ENCODE data around the gene RAB3IL1.

RAB3IL1 gene

GRCh38 chr11:61952882-61953281, 35.5 kb upstream of the RAB3IL1 start:
- H4K8ac ChIP-seq (ENCODE audit: low read length) = no peak overlapping the region
- no peak overlapping the region for H3K9ac ChIP-seq (ENCODE audit: low read length)
- no peak overlapping the region for H3K4me2 ChIP-seq (ENCODE audit: low read length, poor library complexity, severe bottlenecking)

GRCh38 chr11:61951484-61952135, 34.2 kb upstream of the RAB3IL1 start:
- Histone ChIP-seq H2BK15ac (ENCODE audit: low read depth, poor library complexity, severe bottlenecking) (peak overlapping the region; percentile 97), H3K9ac (ENCODE audit: low read length) (no peak overlapping the region), H2AK5ac (ENCODE audit: low read length, severe bottlenecking) (no peak overlapping the region), H3K27me3 (ENCODE audit: control insufficient read depth in 1 of 2, insufficient read depth in 1 of 2, low read length in 2 of 2) (peaks cover 0 to 23% of the 10 kb centered on the region in 2 experiments), H3K4me2 (ENCODE audit: low read length, poor library complexity, severe bottlenecking) (no peak overlapping the region), H3K23ac (ENCODE audit: low read length in 2 of 2) (no peak overlapping the region), H2BK12ac (ENCODE audit: low read length in 2 of 2) (peak overlapping the region; percentile 46 to 58), H3K14ac (ENCODE audit: low read length in 2 of 2) (no peak overlapping the region), H2BK5ac (ENCODE audit: low read depth, low read length, poor library complexity, severe bottlenecking) (peak overlapping the region; percentile 25), H2AFZ (ENCODE audit: low read depth, low read length) (no peak overlapping the region), H3K4me3 (ENCODE audit: insufficient read depth in 1 of 2, low read depth in 1 of 2, low read length in 2 of 2) (no peak overlapping the region), H3K4me1 (ENCODE audit: control insufficient read depth, insufficient read depth, low read depth, low read length) (peaks cover 19% of the 10 kb centered on the region), H3K27ac (ENCODE audit: low read length, poor library complexity, severe bottlenecking) (no peak overlapping the region), H4K91ac (ENCODE audit: low read length) (peak overlapping the region; percentile 75), H3K36me3 (ENCODE audit: control insufficient read depth in 1 of 2, insufficient read depth in 2 of 2, low read depth in 1 of 2, low read length in 2 of 2) (peaks cover 0 to 6% of the 10 kb centered on the region in 2 experiments), H3K18ac (ENCODE audit: low read depth in 1 of 2, low read length in 2 of 2) (peak overlapping the region; percentile 34 to 35), H2BK120ac (ENCODE audit: low read depth, low read length) (no peak overlapping the region), H3K9me3 (ENCODE audit: control insufficient read depth, low read length) (no peaks in the 10 kb centered on the region), H3K4ac (ENCODE audit: low read depth in 1 of 2, low read length in 2 of 2) (peak overlapping the region in 1 of 2 experiments; percentile 28), H4K8ac (ENCODE audit: low read length) (no peak overlapping the region), H3K79me1 (replicated peaks; ENCODE audit: low read length, poor library complexity, severe bottlenecking) (no peaks in the 10 kb centered on the region)
- WGBS = 97% methylated on average over 11 of the region's 11 CpGs
- no peak for DNase-seq

More at GRCh38 chr11:61952882-61953281, 35.5 kb upstream of the RAB3IL1 start:
- Histone ChIP-seq H3K36me3 (ENCODE audit: control insufficient read depth in 1 of 2, insufficient read depth in 2 of 2, low read depth in 1 of 2, low read length in 2 of 2) (peaks cover 0 to 17% of the 10 kb centered on the region in 2 experiments), H2AK5ac (ENCODE audit: low read length, severe bottlenecking) (no peak overlapping the region), H3K9me3 (ENCODE audit: control insufficient read depth, low read length) (no peaks in the 10 kb centered on the region), H2AFZ (ENCODE audit: low read depth, low read length) (no peak overlapping the region), H3K4me1 (ENCODE audit: control insufficient read depth, insufficient read depth, low read depth, low read length) (peaks cover 16% of the 10 kb centered on the region), H3K4me3 (ENCODE audit: insufficient read depth in 1 of 2, low read depth in 1 of 2, low read length in 2 of 2) (no peak overlapping the region), H3K27me3 (ENCODE audit: control insufficient read depth in 1 of 2, insufficient read depth in 1 of 2, low read length in 2 of 2) (peaks cover 0 to 23% of the 10 kb centered on the region in 2 experiments), H4K91ac (ENCODE audit: low read length) (no peak overlapping the region), H3K18ac (ENCODE audit: low read depth in 1 of 2, low read length in 2 of 2) (no peak overlapping the region), H3K79me1 (replicated peaks; ENCODE audit: low read length, poor library complexity, severe bottlenecking) (no peaks in the 10 kb centered on the region), H3K27ac (ENCODE audit: low read length, poor library complexity, severe bottlenecking) (no peak overlapping the region), H2BK5ac (ENCODE audit: low read depth, low read length, poor library complexity, severe bottlenecking) (no peak overlapping the region), H2BK12ac (ENCODE audit: low read length in 2 of 2) (no peak overlapping the region), H2BK15ac (ENCODE audit: low read depth, poor library complexity, severe bottlenecking) (no peak overlapping the region), H3K4ac (ENCODE audit: low read depth in 1 of 2, low read length in 2 of 2) (no peak overlapping the region), H3K14ac (ENCODE audit: low read length in 2 of 2) (no peak overlapping the region), H2BK120ac (ENCODE audit: low read depth, low read length) (no peak overlapping the region), H3K23ac (ENCODE audit: low read length in 2 of 2) (no peak overlapping the region)
- DNase-seq = no peak
- WGBS = 87% methylated on average over 2 of the region's 3 CpGs

- H3K4me2 ChIP-seq (ENCODE audit: low read length, poor library complexity, severe bottlenecking) = no peak within 1 kb of the TSS
- H3K27ac ChIP-seq (ENCODE audit: low read length, poor library complexity, severe bottlenecking) = no peak within 1 kb of the TSS
- peak within 1 kb of the TSS; percentile 42 for H2BK120ac ChIP-seq (ENCODE audit: low read depth, low read length)
- H2BK12ac ChIP-seq (ENCODE audit: low read length in 2 of 2) = peak within 1 kb of the TSS; percentile 6 to 86
- no peaks in the 10 kb centered on the region for H3K9me3 ChIP-seq (ENCODE audit: control insufficient read depth, low read length)
- no peak for DNase-seq
- H3K27me3 ChIP-seq (ENCODE audit: control insufficient read depth in 1 of 2, insufficient read depth in 1 of 2, low read length in 2 of 2) = peaks cover 0 to 8% of the 10 kb centered on the region in 2 experiments
- H3K14ac ChIP-seq (ENCODE audit: low read length in 2 of 2) = no peak within 1 kb of the TSS
- H4K8ac ChIP-seq (ENCODE audit: low read length) = peak within 1 kb of the TSS; percentile 77
- no peak within 1 kb of the TSS for H2AFZ ChIP-seq (ENCODE audit: low read depth, low read length)
- H3K9ac ChIP-seq (ENCODE audit: low read length) = peak within 1 kb of the TSS; percentile 73
- H2BK15ac ChIP-seq (ENCODE audit: low read depth, poor library complexity, severe bottlenecking) = peak within 1 kb of the TSS; percentile 75
- peak within 1 kb of the TSS; percentile 23 for H4K91ac ChIP-seq (ENCODE audit: low read length)
- no peaks in the 10 kb centered on the region for H3K36me3 ChIP-seq (ENCODE audit: control insufficient read depth in 1 of 2, insufficient read depth in 2 of 2, low read depth in 1 of 2, low read length in 2 of 2)
- peaks cover 11% of the 10 kb centered on the region for H3K4me1 ChIP-seq (ENCODE audit: control insufficient read depth, insufficient read depth, low read depth, low read length)
- WGBS = 93% methylated on average over 8 of the region's 8 CpGs
- H2AK5ac ChIP-seq (ENCODE audit: low read length, severe bottlenecking) = no peak within 1 kb of the TSS
- peak within 1 kb of the TSS; percentile 5 to 11 for H3K18ac ChIP-seq (ENCODE audit: low read depth in 1 of 2, low read length in 2 of 2)
- no peak within 1 kb of the TSS for H2BK5ac ChIP-seq (ENCODE audit: low read depth, low read length, poor library complexity, severe bottlenecking)
- no peak within 1 kb of the TSS for H3K4me3 ChIP-seq (ENCODE audit: insufficient read depth in 1 of 2, low read depth in 1 of 2, low read length in 2 of 2)
- H3K23ac ChIP-seq (ENCODE audit: low read length in 2 of 2) = no peak within 1 kb of the TSS
- H3K4ac ChIP-seq (ENCODE audit: low read depth in 1 of 2, low read length in 2 of 2) = peak within 1 kb of the TSS in 1 of 2 experiments; percentile 69
- no peaks in the 10 kb centered on the region for H3K79me1 ChIP-seq (replicated peaks; ENCODE audit: low read length, poor library complexity, severe bottlenecking)
These were observed 32.7 kb upstream of the RAB3IL1 start, which contains the start of gene BEST1 for GRCh38 chr11:61950035-61950547. BEST1 (plus strand) TSS chr11:61950351; CDS start chr11:61951807, 1,456 bp downstream.

- no peaks in the 10 kb centered on the region for H3K79me1 ChIP-seq (replicated peaks; ENCODE audit: low read length, poor library complexity, severe bottlenecking)
- peaks cover 0 to 2% of the 10 kb centered on the region in 2 experiments for H3K27me3 ChIP-seq (ENCODE audit: control insufficient read depth in 1 of 2, insufficient read depth in 1 of 2, low read length in 2 of 2)
- H4K8ac ChIP-seq (ENCODE audit: low read length) = peak overlapping the region; percentile 77
- no peak overlapping the region for H3K4me2 ChIP-seq (ENCODE audit: low read length, poor library complexity, severe bottlenecking)
- H2BK12ac ChIP-seq (ENCODE audit: low read length in 2 of 2) = peak overlapping the region; percentile 6 to 86
- H3K14ac ChIP-seq (ENCODE audit: low read length in 2 of 2) = no peak overlapping the region
- H3K27ac ChIP-seq (ENCODE audit: low read length, poor library complexity, severe bottlenecking) = no peak overlapping the region
- no peak overlapping the region for H2AFZ ChIP-seq (ENCODE audit: low read depth, low read length)
- peaks cover 6% of the 10 kb centered on the region for H3K4me1 ChIP-seq (ENCODE audit: control insufficient read depth, insufficient read depth, low read depth, low read length)
- H3K4me3 ChIP-seq (ENCODE audit: insufficient read depth in 1 of 2, low read depth in 1 of 2, low read length in 2 of 2) = no peak overlapping the region
- peak overlapping the region; percentile 75 for H2BK15ac ChIP-seq (ENCODE audit: low read depth, poor library complexity, severe bottlenecking)
- no peak overlapping the region for H2BK5ac ChIP-seq (ENCODE audit: low read depth, low read length, poor library complexity, severe bottlenecking)
- peak overlapping the region; percentile 23 for H4K91ac ChIP-seq (ENCODE audit: low read length)
- H3K4ac ChIP-seq (ENCODE audit: low read depth in 1 of 2, low read length in 2 of 2) = peak overlapping the region in 1 of 2 experiments; percentile 69
- H3K36me3 ChIP-seq (ENCODE audit: control insufficient read depth in 1 of 2, insufficient read depth in 2 of 2, low read depth in 1 of 2, low read length in 2 of 2) = no peaks in the 10 kb centered on the region
- H2AK5ac ChIP-seq (ENCODE audit: low read length, severe bottlenecking) = no peak overlapping the region
- 69% methylated on average over 9 of the region's 9 CpGs for WGBS
- no peak overlapping the region for H2BK120ac ChIP-seq (ENCODE audit: low read depth, low read length)
- DNase-seq = peak; percentile 94
- H3K9me3 ChIP-seq (ENCODE audit: control insufficient read depth, low read length) = no peaks in the 10 kb centered on the region
- H3K18ac ChIP-seq (ENCODE audit: low read depth in 1 of 2, low read length in 2 of 2) = peak overlapping the region; percentile 5 to 11
- no peak overlapping the region for H3K23ac ChIP-seq (ENCODE audit: low read length in 2 of 2)
- peak overlapping the region; percentile 73 for H3K9ac ChIP-seq (ENCODE audit: low read length)
These were observed 32.0 kb upstream of the RAB3IL1 start for GRCh38 chr11:61949169-61950034.

All from mesenchymal stem cell (in vitro differentiated cells and primary cell).